Body of pancreas (tissue), 4 donors: Measurements from ENCODE around the gene GSG1L. TPM values are rescaled to one million over a fixed set of nuclear protein-coding genes. Genes with fewer than 3 reads are reported as not detected.

Source experiments
- ATAC-seq: fragments of 150-250 bp; one replicate; pipeline ENCODE4 v1.9.1; 2016
- DNase-seq, 4 donors: peaks; one replicate each; pipeline ENCODE4 v3.0.0-alpha.2; 2019
- H3K27ac ChIP-seq, 4 donors: fragments of 200-600 bp; sonication (generic); 1 replicate in 3 of 4; 2 replicates in 1 of 4; pipeline versions ENCODE4 v1.5.1 to v1.6.1; 2016 to 2019; ENCODE audit warnings: mild to moderate bottlenecking in 1 of 4, mixed read lengths in 1 of 4, moderate library complexity in 1 of 4
- H3K27me3 ChIP-seq, 2 donors: fragments of 200-600 bp; sonication (generic); one replicate each; pipeline ENCODE4 v1.6.0; 2016; ENCODE audit warnings: mild to moderate bottlenecking in 1 of 2
- H3K36me3 ChIP-seq, 2 donors: fragments of 200-600 bp; sonication (generic); replicated peaks in 1 of 2; 2 replicates each; pipeline ENCODE4 v1.5.1; 2016; ENCODE audit warnings: low read depth in 2 of 2; ENCODE audit not compliant: insufficient read depth in 1 of 2
- H3K4me1 ChIP-seq: fragments of 200-600 bp; sonication (generic); one replicate; pipeline ENCODE4 v1.6.0; 2016
- H3K4me3 ChIP-seq, 2 donors: fragments of 200-600 bp; sonication (generic); 1 replicate in 1 of 2; 2 replicates in 1 of 2; pipeline ENCODE4 v1.5.1; 2016 to 2019
- H3K9me3 ChIP-seq, 3 donors: fragments of 200-600 bp; sonication (generic); 1 replicate in 2 of 3; 2 replicates in 1 of 3; pipeline ENCODE4 v1.5.1; 2016
- CTCF ChIP-seq, 7 experiments: fragments of 450-650 bp in 4 of 7; fragments of 200-600 bp in 3 of 7; sonication (generic) in 3 of 7; IDR thresholded peaks; one replicate each; pipeline ENCODE4 v1.5.1; 2016 to 2019; ENCODE audit warnings: antibody characterized with exemption in 7 of 7
- POLR2A ChIP-seq, 3 donors: fragments of 450-650 bp; IDR thresholded peaks; one replicate each; pipeline ENCODE4 v1.6.1; 2016; ENCODE audit warnings: antibody characterized with exemption in 3 of 3, mild to moderate bottlenecking in 2 of 3
- WGBS, 2 donors: methylation state at CpG; one replicate each; pipeline ENCODE4 v1.1.5; 2017; 5-methylcytosine and 5-hydroxymethylcytosine counted together
- intact Hi-C: fragments of 100-400 bp; cut with DNase I; formaldehyde crosslinking; loops from one replicate; pipeline ENCODE4 v1.15.1; 2023
- total RNA-seq, 2 donors: library from RNA; depleted of rRNA; stranded (reverse); fragments of >200 nt; gene quantifications; one replicate each; pipeline ENCODE4 v1.1.0, GENCODE V29; 2016

GSG1L gene
- total RNA-seq, 2 donors from 2014 or later: not detected

DNA sequence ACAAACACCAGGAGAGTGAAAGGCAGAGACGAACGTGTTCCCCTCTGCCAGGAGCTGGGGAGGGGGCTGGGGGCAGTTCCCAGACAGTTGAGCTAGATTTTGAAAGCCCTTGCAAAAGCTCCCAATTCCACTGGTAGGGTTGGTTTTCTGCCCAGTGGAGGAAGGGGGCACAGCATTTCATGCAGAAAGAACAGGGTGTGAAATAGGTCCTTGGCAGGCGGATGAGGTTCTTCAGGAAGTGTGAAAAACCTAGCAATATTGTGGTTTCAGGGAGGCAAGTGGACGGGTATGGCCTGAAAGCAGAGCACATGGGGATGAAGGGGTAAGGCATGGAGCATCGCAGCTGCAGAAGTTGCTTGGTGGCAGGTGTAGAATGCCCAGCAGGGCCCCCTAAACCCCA, 265.3 kb downstream of the GSG1L start:
- 48 to 57% methylated on average over 5 of the region's 5 CpGs for WGBS, 2 donors

GRCh38 chr16:27795992-27796614, 267.4 kb downstream of the GSG1L start:
- ATAC-seq (no peak), DNase-seq (peak; percentile 24 to 50 (median 33))
- H3K36me3 ChIP-seq: no peaks in the 10 kb centered on the region
- H3K4me3 ChIP-seq: no peak overlapping the region
- H3K27ac ChIP-seq: no peak overlapping the region
- H3K4me1 ChIP-seq: no peaks in the 10 kb centered on the region
- no peaks in the 10 kb centered on the region for H3K9me3 ChIP-seq
- WGBS, 2 donors: 43 to 49% methylated on average over 11 of the region's 11 CpGs
- TF ChIP-seq POLR2A (IDR thresholded peaks at IDR 0.05) (no peak), CTCF (IDR thresholded peaks at IDR 0.05) (no peak)
- no peaks in the 10 kb centered on the region for H3K27me3 ChIP-seq
- intact Hi-C loops: no loop called here

More for the DNA sequence above, 265.3 kb downstream of the GSG1L start:
- H3K9me3 ChIP-seq: no peaks in the 10 kb centered on the region
- H3K27ac ChIP-seq: no peak overlapping the region
- TF ChIP-seq CTCF (IDR thresholded peaks at IDR 0.05) (no peak), POLR2A (IDR thresholded peaks at IDR 0.05) (no peak)
- H3K4me3 ChIP-seq: no peak overlapping the region
- no peaks in the 10 kb centered on the region for H3K36me3 ChIP-seq
- intact Hi-C loops: no loop called here
- ATAC-seq: no peak
- H3K4me1 ChIP-seq: no peaks in the 10 kb centered on the region
- no peak for DNase-seq
- no peaks in the 10 kb centered on the region for H3K27me3 ChIP-seq

DNA sequence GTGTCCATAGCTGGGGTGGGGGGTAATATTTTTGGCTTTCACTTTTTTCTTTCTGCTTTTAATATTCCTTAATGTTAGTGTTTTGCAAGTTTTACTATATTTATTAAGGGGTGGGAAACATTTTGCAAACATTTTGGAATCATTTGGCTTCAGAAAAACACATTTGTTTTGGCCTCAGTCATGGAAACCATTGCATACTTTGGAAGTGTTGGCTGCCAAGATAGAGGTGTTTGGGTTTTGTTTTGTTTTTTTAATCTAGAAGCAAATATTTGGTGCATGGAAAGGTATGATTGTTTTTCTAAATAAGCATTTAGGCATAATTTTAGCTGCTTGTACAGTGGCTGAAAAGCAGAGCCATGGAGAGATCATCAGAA, 270.3 kb downstream of the GSG1L start:
- no peaks in the 10 kb centered on the region for H3K9me3 ChIP-seq
- no peak for TF ChIP-seq POLR2A (IDR thresholded peaks at IDR 0.05)
- no peak for TF ChIP-seq CTCF (IDR thresholded peaks at IDR 0.05)
- H3K4me3 ChIP-seq: no peak overlapping the region
- no peak overlapping the region for H3K27ac ChIP-seq
- H3K27me3 ChIP-seq: no peaks in the 10 kb centered on the region
- DNase-seq (no peak), ATAC-seq (no peak)
- intact Hi-C loops: no loop called here
- H3K36me3 ChIP-seq: no peaks in the 10 kb centered on the region
- H3K4me1 ChIP-seq: no peaks in the 10 kb centered on the region

GRCh38 chr16:27792486-27793248, 270.8 kb downstream of the GSG1L start:
- Histone ChIP-seq H3K27me3 (no peaks in the 10 kb centered on the region), H3K4me1 (no peaks in the 10 kb centered on the region), H3K36me3 (no peaks in the 10 kb centered on the region), H3K4me3 (no peak overlapping the region), H3K27ac (no peak overlapping the region), H3K9me3 (no peaks in the 10 kb centered on the region)
- TF ChIP-seq CTCF (IDR thresholded peaks at IDR 0.05) (no peak), POLR2A (IDR thresholded peaks at IDR 0.05) (no peak)
- DNase-seq (no peak), ATAC-seq (no peak)
- intact Hi-C loops: no loop called here
- WGBS, 2 donors: 64 to 77% methylated on average over 7 of the region's 7 CpGs

DNA sequence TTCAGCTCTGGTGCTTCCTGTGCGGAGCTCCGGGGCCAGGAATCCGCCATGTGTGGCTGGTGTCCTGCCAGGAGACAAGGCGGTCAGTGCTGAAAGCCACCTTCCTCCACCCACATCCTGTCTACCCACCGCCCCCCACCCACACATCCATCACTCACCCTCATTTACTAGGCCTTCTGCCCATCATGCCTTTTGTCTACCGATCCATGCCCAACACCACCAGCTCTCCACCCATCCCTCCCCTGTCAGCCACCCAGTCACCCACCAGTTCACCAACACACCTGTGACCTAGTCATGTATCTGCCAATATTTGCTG, 272.2 kb downstream of the GSG1L start:
- H3K9me3 ChIP-seq: no peaks in the 10 kb centered on the region
- intact Hi-C loops: no loop called here
- no peaks in the 10 kb centered on the region for H3K36me3 ChIP-seq
- TF ChIP-seq POLR2A (IDR thresholded peaks at IDR 0.05) (no peak), CTCF (IDR thresholded peaks at IDR 0.05) (no peak)
- ATAC-seq (no peak), DNase-seq (no peak)
- no peaks in the 10 kb centered on the region for H3K4me1 ChIP-seq
- H3K27ac ChIP-seq: no peak overlapping the region
- H3K4me3 ChIP-seq: no peak overlapping the region
- 76 to 81% methylated on average over 6 of the region's 6 CpGs for WGBS, 2 donors
- no peaks in the 10 kb centered on the region for H3K27me3 ChIP-seq
